Peyer's patch (tissue), 4 donors: ENCODE measurements around the gene RPS6KA5.
"Not testable (repeated sequence)": the region's sequence is repeated elsewhere in the genome, so short reads cannot be mapped to it uniquely, and the experiment has no call there.

Source experiments
- CTCF ChIP-seq, 6 experiments: fragments of 450-650 bp in 4 of 6; fragments of 200-600 bp in 2 of 6; sonication (generic) in 1 of 6; IDR thresholded peaks; one replicate each; pipeline ENCODE4 v1.5.1; 2017 to 2019; ENCODE audit warnings: antibody characterized with exemption in 6 of 6, mild to moderate bottlenecking in 3 of 6, moderate library complexity in 1 of 6
- POLR2A ChIP-seq, 2 donors: fragments of 450-650 bp; IDR thresholded peaks; one replicate each; pipeline ENCODE4 v1.5.1; 2017; ENCODE audit warnings: antibody characterized with exemption in 2 of 2, mild to moderate bottlenecking in 2 of 2, moderate library complexity in 2 of 2

DNA sequence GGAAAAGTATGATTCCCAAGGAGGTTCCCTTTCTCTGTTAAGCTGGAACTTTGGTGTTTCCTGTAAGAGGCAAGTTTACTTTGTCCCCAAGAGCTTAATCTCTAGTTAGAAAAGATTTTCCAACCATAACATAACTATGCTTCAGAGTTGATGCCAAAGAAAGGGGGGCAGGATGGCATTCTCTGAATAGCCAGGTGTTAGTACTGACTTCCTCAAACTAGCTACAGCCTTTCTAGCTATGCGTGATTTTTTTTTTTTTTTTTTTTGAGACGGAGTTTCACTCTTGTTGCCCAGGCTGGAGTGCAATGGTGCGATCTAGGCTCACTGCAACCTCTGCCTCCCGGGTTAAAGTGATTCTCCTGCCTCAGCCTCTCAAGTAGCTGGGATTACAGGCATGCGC is 204.3 kb downstream of the RPS6KA5 start:
- not testable (repeated sequence) for TF ChIP-seq POLR2A, CTCF (IDR thresholded peaks at IDR 0.05)
